COLO829 (cell line): ENCODE results near the gene ZNF592.
"Not testable (repeated sequence)": the region's sequence is repeated elsewhere in the genome, so short reads cannot be mapped to it uniquely, and the experiment has no call there.

ENCODE experiments used
- DNase-seq: peaks from one replicate; pipeline ENCODE4 v3.0.0; 2012; ENCODE audit warnings: low spot score

The ZNF592 gene

DNA sequence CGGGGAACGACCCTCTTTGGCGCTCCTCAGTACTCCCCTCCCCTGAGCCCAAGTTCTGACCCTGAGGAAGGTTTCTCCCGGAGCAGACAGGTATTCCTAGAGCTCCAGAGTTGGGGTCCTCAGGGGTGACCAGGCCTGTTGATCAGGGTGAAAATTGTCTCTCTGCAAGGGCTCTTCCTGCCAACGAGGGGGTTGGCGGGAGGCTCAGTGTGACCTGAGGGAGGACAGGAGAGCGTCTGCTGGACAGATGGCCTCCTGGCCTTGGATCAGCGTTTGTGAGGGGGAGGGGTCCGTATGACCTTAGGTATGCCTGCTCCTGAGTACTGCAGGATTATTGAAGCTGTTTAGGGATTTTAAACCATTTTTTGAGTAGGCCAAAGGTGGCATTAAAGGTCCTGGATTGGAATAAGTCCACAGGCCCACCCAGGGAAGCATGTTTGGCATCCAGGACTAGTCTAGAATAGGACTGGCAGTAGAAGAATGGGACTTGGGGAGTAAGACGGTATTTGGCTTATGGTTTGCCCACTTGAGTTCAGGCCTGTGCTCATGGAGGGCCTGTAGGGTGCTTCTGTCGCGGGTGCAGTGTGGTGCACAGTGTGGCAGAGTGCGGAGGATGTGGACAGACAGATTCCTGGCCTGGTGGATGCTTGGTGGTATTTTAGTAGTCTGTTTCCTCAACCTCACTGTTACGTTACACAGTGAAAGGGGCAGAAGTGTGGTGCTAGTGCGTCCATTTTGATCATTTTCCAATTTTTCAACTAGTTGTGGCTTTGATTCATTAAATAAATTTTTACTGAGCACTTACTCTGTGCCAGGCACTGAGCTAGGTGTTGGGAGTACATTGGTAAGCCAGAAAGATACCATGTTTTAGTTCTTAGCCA is 959 bp downstream of the ZNF592 start:
- no peak for DNase-seq

GRCh38 chr15:84750583-84751092 is 2.2 kb downstream of the ZNF592 start:
- DNase-seq = no peak

- not testable (repeated sequence) for DNase-seq
These were observed 3.3 kb downstream of the ZNF592 start for GRCh38 chr15:84751721-84752120.

DNA sequence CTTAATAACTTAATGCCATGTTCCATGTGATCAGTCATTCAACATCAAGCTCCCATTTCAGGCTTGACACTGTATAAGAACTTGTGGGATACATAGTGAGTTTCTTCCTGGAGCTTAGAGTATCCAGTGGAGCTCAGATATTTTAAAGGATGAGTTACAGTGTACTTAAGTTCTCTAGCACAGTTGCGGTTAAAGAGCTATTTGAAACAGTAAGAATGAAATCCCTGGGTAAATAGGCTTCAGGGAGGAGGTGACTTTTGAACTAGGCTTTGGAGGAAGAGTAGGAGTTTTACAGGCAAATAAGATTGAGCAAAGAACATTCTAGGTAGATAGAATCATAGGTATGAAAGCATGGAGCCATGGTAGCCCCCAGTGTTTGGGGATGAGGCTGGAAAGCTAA is 3.8 kb downstream of the ZNF592 start:
- DNase-seq = no peak

DNA sequence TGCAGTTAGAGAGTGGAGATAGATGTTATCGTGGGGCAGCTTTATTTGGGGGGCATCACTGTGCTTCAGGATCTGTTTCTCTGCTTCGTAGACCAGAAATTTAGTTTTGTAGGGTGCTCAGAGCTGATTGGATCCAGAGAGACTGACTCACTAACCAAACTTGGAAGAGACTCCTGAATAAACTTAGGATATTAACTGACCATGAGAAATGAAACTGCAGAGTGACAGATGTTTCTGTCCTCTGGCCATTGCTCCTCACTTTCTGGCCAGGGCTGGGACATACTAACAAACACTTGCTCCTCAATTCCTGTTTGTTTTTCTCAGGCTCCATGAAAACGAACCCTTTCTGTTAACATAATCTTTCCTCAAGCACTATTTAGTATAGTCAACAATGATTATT is 4.3 kb downstream of the ZNF592 start:
- no peak for DNase-seq

- DNase-seq = not testable (repeated sequence)
These were observed 6.5 kb downstream of the ZNF592 start for GRCh38 chr15:84754889-84755288.

GRCh38 chr15:84755736-84756527 is 7.5 kb downstream of the ZNF592 start:
- no peak for DNase-seq

DNA sequence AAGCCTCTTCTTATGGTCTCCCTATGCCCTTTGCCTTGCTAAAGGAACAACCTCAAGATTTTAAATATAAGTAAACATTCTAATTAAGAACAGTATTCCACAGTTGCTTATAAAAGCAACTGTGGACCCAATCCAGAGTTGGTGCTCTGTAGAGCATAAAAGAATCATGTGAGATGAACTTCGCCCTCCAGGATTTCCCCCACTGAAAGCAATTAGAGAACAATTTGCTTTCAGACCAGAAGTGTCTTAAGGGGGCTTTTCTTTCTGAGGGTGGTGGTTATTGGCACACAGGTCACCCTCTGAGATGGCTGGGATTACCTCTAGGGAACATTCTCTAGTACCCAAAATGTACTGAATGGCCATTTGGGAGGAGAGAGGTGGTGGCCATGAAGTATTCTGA is 10.6 kb downstream of the ZNF592 start:
- no peak for DNase-seq

GRCh38 chr15:84760219-84760618 is 11.8 kb downstream of the ZNF592 start:
- DNase-seq = no peak

DNA sequence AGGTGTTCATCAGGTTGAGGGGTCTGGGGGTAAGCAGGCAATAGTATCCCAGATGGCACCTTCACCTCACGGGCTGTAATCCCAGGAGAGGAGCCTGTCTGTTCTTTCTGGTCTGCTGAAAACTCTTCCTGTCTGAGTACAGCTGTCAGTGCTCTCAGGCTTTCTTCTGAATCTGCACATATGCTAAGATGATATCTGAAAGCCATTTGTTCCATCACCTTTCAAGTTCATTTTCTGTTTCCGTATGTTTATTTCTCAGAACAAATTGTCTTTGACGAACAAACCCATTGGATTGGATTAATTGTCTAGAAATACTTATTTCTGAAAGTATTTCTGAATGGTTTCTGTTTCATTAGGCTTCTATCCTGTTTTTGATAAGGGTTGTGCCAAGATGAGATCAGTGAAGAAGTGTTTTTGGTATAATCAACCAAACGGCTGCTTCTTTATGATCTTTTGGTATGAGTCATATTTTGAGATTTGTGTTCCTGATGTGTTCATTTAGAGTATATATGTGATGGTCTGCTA is 13.3 kb downstream of the ZNF592 start:
- no peak for DNase-seq

- DNase-seq = no peak
These were observed 14.6 kb downstream of the ZNF592 start for GRCh38 chr15:84762840-84763572.

- no peak for DNase-seq
These were observed 16.2 kb downstream of the ZNF592 start for GRCh38 chr15:84764585-84764984.

GRCh38 chr15:84764989-84765388 is 16.6 kb downstream of the ZNF592 start:
- DNase-seq = no peak

DNA sequence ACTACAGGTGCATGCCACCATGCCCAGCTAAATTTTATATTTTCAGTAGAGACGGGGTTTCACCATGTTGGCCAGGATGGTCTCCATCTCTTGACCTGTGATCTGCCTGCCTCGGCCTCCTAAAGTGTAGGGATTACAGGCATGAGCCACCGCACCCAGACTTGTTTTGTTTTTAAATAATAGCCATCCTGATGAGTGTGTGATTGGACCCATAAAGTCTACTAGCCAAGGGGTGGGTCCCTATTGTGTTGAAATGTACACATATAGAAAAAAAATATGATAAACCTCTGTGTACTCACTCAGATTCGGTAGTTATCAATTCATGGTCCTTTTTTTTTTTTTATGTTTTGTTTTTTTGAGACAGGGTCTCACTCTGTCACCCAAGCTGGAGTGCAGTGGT is 17.3 kb downstream of the ZNF592 start:
- no peak for DNase-seq

DNA sequence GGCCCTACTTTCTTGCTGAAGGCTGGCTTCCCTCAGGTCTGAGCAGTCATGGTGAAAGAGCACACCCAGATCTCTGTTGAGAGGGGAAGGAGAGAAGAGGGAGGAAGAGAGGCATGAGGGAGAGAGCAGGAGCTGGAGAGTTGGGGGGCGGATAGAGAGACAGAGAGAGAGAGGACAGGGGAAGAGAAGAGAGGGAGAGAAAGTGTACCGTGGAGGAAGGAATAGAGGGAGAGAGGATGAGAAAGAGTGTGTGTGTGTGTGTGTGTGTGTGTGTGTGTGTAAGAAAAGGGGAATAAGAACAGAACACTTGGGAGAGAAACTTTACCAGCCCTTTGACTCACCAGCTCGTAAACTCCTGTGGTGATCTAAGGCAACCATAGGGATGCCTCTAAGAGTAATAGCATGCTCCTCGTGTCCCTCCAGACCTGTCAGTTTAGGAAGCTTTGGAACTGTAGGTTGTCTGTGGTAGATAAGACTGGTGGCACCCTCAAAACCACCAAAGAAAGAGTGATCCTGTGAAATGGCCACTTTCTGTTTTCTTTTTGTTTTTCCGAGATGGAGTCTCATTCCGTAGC is 18.2 kb downstream of the ZNF592 start:
- no peak for DNase-seq

- no peak for DNase-seq
These were observed 23.6 kb downstream of the ZNF592 start for GRCh38 chr15:84772031-84772430.

DNA sequence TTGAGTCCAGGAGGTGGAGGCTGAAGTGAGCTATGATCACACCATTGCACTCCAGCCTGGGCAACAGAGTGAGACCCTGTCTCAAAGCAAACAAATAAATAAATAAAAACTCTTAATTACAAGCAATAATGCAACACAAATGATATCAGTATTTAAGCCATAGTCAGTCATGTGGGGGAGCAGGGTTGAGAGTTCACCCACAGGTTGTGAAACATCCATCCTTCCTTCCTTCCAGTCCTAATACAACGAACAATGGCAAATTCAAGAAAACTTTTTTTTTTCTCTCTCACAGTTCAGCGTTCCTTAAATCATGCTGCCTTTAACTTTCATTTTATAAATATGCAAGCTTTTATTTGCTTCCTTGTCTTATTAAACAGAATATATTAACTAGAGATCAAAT is 24.1 kb downstream of the ZNF592 start:
- no peak for DNase-seq

DNA sequence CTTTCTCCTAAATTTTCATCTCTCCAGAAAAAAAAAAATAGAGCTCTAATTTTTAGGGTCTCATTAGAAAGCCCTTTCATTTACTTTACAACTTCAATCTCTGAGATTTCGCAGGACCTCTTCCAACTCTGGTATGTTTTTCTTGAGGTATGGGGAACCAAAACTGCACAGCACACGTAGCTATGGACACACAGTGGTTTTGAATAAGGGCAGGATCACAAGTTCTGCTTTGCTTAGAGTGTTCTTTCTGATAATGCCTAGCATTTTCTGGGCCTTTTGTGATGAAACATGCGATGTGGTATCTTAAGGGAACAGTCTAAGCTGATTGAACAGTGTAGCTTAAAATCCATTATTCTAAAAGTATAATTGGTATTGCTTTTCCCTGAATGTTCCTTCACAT is 25.3 kb downstream of the ZNF592 start:
- DNase-seq = no peak

DNA sequence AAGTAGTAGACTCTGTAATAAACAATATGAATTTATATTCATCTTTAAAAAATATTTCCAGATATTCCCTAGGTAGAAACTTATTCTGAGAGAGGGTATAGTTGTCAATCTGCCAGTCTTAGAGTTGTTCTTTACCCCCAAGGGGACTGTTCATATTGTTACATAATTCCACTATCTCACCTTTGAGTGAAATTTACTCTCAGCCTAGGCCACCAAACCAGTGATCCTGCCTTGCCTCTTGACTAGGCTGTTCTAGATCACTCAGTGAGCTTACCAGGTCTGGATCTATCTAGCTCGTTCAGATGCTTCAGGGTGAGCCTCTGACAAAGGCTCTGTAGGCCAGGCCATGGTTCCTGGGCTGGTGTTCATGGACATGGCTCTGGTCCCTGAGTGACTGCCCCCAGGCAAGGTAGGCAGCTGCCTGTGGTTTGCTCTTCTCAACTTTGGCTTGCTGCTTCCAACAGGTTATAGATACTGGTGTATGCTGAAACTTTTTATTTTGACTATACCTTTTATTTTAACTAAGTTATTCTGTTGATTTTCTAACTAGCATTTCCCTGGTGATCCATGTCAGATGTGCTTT is 27.6 kb downstream of the ZNF592 start:
- no peak for DNase-seq

GRCh38 chr15:84778194-84778593 is 29.8 kb downstream of the ZNF592 start:
- DNase-seq = no peak

DNA sequence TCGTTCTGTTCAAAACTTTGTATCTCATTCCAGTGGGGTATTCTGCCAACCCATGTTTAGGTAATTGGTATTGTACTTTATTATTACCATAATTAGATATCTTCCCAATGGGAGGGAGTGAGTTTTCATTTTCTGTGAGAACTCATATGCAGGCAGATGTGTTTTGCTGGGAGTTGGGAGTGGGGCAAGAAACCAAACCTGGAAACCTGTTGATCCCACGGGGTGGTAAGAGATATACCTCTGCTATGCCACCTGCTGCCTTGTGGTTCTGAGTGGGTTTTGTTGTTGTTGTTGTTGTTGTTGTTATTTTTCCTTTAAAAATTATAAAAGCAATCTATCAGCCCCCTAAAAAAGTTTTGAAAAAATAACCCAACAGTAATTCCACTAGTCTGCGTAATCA is 32.1 kb downstream of the ZNF592 start:
- no peak for DNase-seq
